HEK293T (cell line): ENCODE data around the gene ASB10.

Experiments
- CTCF ChIA-PET: fragments of 350-600 bp; formaldehyde crosslinking; extraction: SDS; loops from one replicate; lab custom pipeline; 2021; ENCODE audit warnings: antibody characterized with exemption, inconsistent platforms; lab: Yijun Ruan, JAX
- POLR2A ChIA-PET: fragments of 350-600 bp; formaldehyde crosslinking; extraction: SDS; loops from one replicate; lab custom pipeline; 2020; ENCODE audit warnings: antibody characterized with exemption, inconsistent platforms; lab: Yijun Ruan, JAX
- DNase-seq: peaks from one replicate; pipeline ENCODE4 v3.0.0; 2012; ENCODE audit warnings: mixed read lengths; ENCODE audit errors: extremely low spot score
- ARNT ChIP-seq: fragments of 450-650 bp; IDR thresholded peaks from 2 replicates; pipeline ENCODE4 v1.6.1; 2017; ENCODE audit warnings: mild to moderate bottlenecking
- BHLHE40 ChIP-seq: fragments of 450-650 bp; IDR thresholded peaks from 2 replicates; pipeline ENCODE4 v1.6.1; 2016; ENCODE audit warnings: mild to moderate bottlenecking, moderate library complexity, borderline replicate concordance
- CTBP1 ChIP-seq: fragments of 450-650 bp; IDR thresholded peaks from 2 replicates; pipeline ENCODE4 v1.6.1; 2016; ENCODE audit warnings: borderline replicate concordance
- ELF4 ChIP-seq: fragments of 450-650 bp; IDR thresholded peaks from 2 replicates; pipeline ENCODE4 v1.6.1; 2017; ENCODE audit warnings: antibody characterized with exemption
- FOXA1 ChIP-seq: fragments of 450-650 bp; IDR thresholded peaks from 2 replicates; pipeline ENCODE4 v1.6.1; 2016; ENCODE audit warnings: mild to moderate bottlenecking
- FOXK2 ChIP-seq: fragments of 450-650 bp; IDR thresholded peaks from 2 replicates; pipeline ENCODE4 v1.6.1; 2016; ENCODE audit warnings: mild to moderate bottlenecking
- FOXM1 ChIP-seq: fragments of 450-650 bp; IDR thresholded peaks from 2 replicates; pipeline ENCODE4 v1.6.1; 2017; ENCODE audit warnings: mild to moderate bottlenecking, borderline replicate concordance
- HDGF ChIP-seq: fragments of 450-650 bp; IDR thresholded peaks from 2 replicates; pipeline ENCODE4 v1.6.1; 2017; ENCODE audit warnings: antibody characterized with exemption, borderline replicate concordance
- L3MBTL2 ChIP-seq: fragments of 450-650 bp; conservative IDR thresholded peaks from 2 replicates; pipeline ENCODE4 v1.6.1; 2016; ENCODE audit warnings: mild to moderate bottlenecking
- LEF1 ChIP-seq: fragments of 450-650 bp; IDR thresholded peaks from 2 replicates; pipeline ENCODE4 v1.6.1; 2017; ENCODE audit warnings: mild to moderate bottlenecking, borderline replicate concordance
- NFRKB ChIP-seq: fragments of 450-650 bp; IDR thresholded peaks from 2 replicates; pipeline ENCODE4 v1.6.1; 2016; ENCODE audit warnings: mild to moderate bottlenecking, moderate library complexity
- PKNOX1 ChIP-seq: fragments of 450-650 bp; IDR thresholded peaks from 2 replicates; pipeline ENCODE4 v1.6.1; 2016
- SP1 ChIP-seq: fragments of 450-650 bp; IDR thresholded peaks from 2 replicates; pipeline ENCODE4 v1.6.1; 2017
- SUZ12 ChIP-seq: fragments of 450-650 bp; IDR thresholded peaks from 2 replicates; pipeline ENCODE4 v1.6.1; 2016; ENCODE audit warnings: mild to moderate bottlenecking
- TARDBP ChIP-seq: fragments of 450-650 bp; IDR thresholded peaks from 2 replicates; pipeline ENCODE4 v1.6.1; 2016
- ZNF384 ChIP-seq: fragments of 450-650 bp; IDR thresholded peaks from 2 replicates; pipeline ENCODE4 v1.6.1; 2016

ASB10 gene

GRCh38 chr7:151207315-151207714 is 20.3 kb upstream of the ASB10 start:
- ChIA-PET CTCF (interaction anchor here (0.9 kb wide), 1 partner anchor 70 kb away, joined by 3 read pairs; no protein-coding TSS in a partner anchor), POLR2A (interaction anchor here (1.6 to 3.1 kb wide), 3 partner anchors 12 to 25 kb away, joined by 4 to 16 read pairs (median 6); partner anchors contain the start of genes ABCF2 and CHPF2)
- no peak for TF ChIP-seq FOXK2
- DNase-seq = no peak

DNA sequence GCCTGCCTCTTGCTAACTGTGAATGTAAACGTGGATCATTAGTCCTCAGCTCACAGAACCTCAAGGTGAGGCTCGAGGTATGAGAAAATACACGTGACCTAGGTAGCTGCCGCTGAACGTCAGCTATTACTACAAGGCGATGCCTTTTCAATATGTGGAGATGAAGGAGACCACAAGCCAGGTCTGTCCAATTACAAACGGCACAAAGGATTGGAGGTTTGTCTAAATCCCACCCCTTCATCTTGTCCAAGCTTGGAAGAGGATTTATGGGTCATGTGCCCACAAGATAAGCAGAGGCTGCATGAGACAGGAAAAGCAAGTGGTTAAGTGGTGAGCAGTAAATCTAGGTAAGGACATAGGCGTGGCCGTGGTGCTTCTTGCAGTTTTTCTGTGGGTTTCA is 19.9 kb upstream of the ASB10 start:
- POLR2A ChIA-PET = interaction anchor here (1.6 to 3.1 kb wide), 3 partner anchors 12 to 26 kb away, joined by 4 to 16 read pairs (median 6); partner anchors contain the start of genes ABCF2 and CHPF2
- TF ChIP-seq SUZ12 (no peak), HDGF (no peak), SP1 (no peak), NFRKB (no peak), BHLHE40 (no peak)
- no peak for DNase-seq
- CTCF ChIA-PET = interaction anchor here (0.9 kb wide), 1 partner anchor 70 kb away, joined by 3 read pairs; no protein-coding TSS in a partner anchor

DNA sequence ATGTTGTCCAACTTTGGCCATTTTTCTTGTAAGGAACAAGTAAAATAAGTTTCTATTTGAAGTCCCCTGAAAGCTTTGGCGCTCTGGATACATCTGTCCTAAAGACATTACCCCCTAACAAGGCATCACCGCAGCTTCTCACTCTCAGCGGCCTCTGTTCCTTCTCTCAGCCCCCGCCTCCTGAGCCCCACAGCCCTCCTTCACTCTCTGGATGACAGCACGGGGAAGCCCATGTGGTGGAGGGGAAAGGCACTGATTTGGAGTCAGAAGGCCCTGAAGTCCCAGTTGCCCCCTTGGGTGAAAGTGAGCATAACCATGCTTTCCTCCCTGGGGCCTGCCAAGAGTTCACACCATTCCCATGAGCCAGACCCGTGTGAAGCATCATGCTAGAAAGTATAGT is 18.7 kb upstream of the ASB10 start:
- TF ChIP-seq BHLHE40 = no peak
- no peak for TF ChIP-seq ARNT
- no peak for TF ChIP-seq PKNOX1
- no peak for TF ChIP-seq CTBP1
- no peak for TF ChIP-seq FOXA1
- TF ChIP-seq SP1 = no peak
- no peak for TF ChIP-seq NFRKB
- TF ChIP-seq LEF1 = no peak
- TF ChIP-seq L3MBTL2 = no peak
- no peak for TF ChIP-seq FOXK2
- no peak for TF ChIP-seq TARDBP
- no peak for TF ChIP-seq ZNF384
- no peak for TF ChIP-seq SUZ12
- no peak for TF ChIP-seq ELF4
- no peak for TF ChIP-seq FOXM1
- no peak for TF ChIP-seq HDGF
- no peak for DNase-seq
- ChIA-PET POLR2A (interaction anchor here (2.0 to 3.1 kb wide), 2 partner anchors 21 to 27 kb away, joined by 6 to 16 read pairs; partner anchors contain the start of genes ABCF2 and CHPF2), CTCF (no interaction called here)

DNA sequence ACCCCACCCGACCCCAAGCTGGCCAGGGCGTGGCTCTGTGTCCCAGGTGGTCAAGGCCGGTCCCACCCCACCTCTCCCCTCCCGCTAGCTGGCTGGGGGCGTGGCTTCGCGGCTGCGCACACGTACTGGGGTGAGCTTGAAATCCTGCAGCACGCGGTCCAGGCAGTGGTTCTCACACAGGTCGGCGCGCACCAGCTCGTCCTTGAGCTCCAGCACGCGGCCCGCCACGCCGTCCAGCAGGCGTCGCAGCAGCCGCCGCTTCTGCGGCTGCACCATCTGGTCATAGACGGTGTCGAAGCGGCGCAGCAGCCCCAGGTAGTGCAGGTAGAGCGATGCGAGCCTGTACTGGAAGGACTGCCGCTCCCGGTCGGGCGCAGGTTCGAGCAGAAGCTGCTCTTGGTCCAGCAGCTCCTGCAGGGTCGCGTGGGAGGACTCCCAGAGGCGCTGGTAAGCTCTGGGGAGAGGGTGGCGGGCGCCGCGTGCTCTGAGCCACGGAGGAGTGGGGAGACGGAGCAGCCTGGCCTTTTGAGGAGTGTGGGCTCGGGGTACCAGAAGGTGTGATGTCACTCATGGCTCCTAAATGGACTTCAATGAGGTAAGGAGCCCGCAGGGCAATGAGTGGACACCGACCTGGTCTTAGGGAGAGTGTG is 17.5 kb upstream of the ASB10 start:
- DNase-seq = no peak
- TF ChIP-seq SUZ12 (no peak), TARDBP (no peak), LEF1 (no peak), SP1 (no peak), CTBP1 (no peak), FOXM1 (no peak), PKNOX1 (no peak), ARNT (no peak), ZNF384 (no peak), NFRKB (no peak), FOXK2 (no peak), FOXA1 (no peak), ELF4 (no peak), HDGF (no peak), L3MBTL2 (no peak), BHLHE40 (no peak)
- POLR2A ChIA-PET = no interaction called here
- CTCF ChIA-PET = no interaction called here

DNA sequence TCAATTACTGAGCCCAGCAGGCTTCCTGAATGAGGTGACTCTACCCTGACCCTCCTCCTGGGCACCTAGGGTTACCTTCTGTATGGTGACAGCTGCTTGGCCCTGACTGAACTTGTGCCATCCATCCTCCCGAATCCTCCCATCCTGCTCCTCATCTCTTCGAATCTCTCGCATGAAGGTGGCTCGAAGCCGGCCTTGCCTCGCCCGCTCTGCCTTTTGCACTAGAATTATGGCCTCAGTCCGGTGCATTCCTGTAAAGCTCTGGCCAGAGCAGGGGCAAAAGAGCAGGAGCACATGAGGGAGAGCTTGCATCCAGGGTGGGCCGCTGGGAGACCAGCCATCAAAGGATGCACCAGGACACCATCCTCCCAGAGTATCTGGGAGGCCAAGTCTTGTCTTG is 15.8 kb upstream of the ASB10 start:
- ChIA-PET POLR2A (no interaction called here), CTCF (no interaction called here)

DNA sequence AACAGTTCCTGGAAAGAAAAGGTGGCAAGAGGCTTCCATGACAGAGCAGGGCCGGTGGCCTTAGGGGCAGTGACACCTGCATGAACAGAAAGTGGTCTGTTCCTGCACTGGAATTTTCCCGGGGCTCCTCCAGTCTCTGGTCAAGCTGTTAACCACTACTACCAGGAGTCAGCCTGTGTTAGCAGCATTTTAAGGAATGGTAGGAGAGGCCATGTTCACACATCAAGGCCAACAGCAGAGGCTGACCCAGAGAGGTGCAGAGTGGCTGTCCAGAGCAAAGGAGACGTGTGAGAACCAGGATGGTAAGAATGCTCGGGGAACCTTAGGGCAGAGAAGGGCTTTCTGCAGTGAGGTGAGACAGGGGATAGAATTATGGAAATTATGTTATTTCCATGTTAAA is 14.7 kb upstream of the ASB10 start:
- DNase-seq = no peak
- CTCF ChIA-PET = no interaction called here
- POLR2A ChIA-PET = no interaction called here
- TF ChIP-seq BHLHE40 = no peak

More for the DNA sequence above, 15.8 kb upstream of the ASB10 start:
- DNase-seq = no peak
- TF ChIP-seq PKNOX1 (no peak), FOXM1 (no peak), SP1 (no peak), FOXA1 (no peak), L3MBTL2 (no peak), NFRKB (no peak), BHLHE40 (no peak), CTBP1 (no peak), TARDBP (no peak)
